H7 (cell line): ENCODE measurements around the gene SLC37A4. TPM values are rescaled to one million over a fixed set of nuclear protein-coding genes. Genes with fewer than 3 reads are reported as not detected.
"Not testable (repeated sequence)": the region's sequence is repeated elsewhere in the genome, so short reads cannot be mapped to it uniquely, and the experiment has no call there.

ENCODE experiments used
- DNase-seq: peaks from one replicate; pipeline ENCODE4 v3.0.0; 2012
- H3K27me3 ChIP-seq: 2 replicates; pipeline ENCODE4 v1.6.0; 2011; ENCODE audit warnings: mild to moderate bottlenecking, low read length; ENCODE audit not compliant: control insufficient read depth, insufficient read depth
- H3K36me3 ChIP-seq: replicated peaks from 2 replicates; pipeline ENCODE4 v1.5.1; 2011; ENCODE audit warnings: low read length; ENCODE audit not compliant: control insufficient read depth, insufficient read depth
- H3K4me3 ChIP-seq: 2 replicates; pipeline ENCODE4 v1.5.1; 2011; ENCODE audit warnings: low read depth, mild to moderate bottlenecking, control low read depth, low read length, moderate library complexity; ENCODE audit not compliant: insufficient read depth
- total RNA-seq: library from RNA; depleted of rRNA; stranded (reverse); fragments of >200 nt; shearing (Covaris generic); gene quantifications from 2 replicates; pipeline ENCODE4 v1.2.3, GENCODE V29; 2014

The SLC37A4 gene
- total RNA-seq, 1 experiment from 2014 or later: 54.5 TPM

DNA sequence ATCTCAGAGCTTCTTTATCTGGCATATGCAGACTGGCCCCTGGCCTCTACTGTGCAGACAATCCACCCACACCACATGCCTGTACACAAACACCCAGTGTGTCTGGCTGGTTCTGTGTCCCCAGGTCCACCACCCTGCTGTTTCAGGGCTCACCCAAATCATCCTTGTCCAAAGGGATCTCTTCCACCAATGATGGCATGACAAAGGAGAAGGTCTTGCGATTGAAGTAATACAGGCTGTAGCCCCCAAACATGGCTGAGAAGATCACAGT is 1.7 kb downstream of the SLC37A4 start:
- no peak for DNase-seq
- H3K4me3 ChIP-seq: peak overlapping the region; percentile 96; the same call in 1 of the 2 replicates
- no peaks in the 10 kb centered on the region for H3K27me3 ChIP-seq
- peaks cover 41% of the 10 kb centered on the region for H3K36me3 ChIP-seq

DNA sequence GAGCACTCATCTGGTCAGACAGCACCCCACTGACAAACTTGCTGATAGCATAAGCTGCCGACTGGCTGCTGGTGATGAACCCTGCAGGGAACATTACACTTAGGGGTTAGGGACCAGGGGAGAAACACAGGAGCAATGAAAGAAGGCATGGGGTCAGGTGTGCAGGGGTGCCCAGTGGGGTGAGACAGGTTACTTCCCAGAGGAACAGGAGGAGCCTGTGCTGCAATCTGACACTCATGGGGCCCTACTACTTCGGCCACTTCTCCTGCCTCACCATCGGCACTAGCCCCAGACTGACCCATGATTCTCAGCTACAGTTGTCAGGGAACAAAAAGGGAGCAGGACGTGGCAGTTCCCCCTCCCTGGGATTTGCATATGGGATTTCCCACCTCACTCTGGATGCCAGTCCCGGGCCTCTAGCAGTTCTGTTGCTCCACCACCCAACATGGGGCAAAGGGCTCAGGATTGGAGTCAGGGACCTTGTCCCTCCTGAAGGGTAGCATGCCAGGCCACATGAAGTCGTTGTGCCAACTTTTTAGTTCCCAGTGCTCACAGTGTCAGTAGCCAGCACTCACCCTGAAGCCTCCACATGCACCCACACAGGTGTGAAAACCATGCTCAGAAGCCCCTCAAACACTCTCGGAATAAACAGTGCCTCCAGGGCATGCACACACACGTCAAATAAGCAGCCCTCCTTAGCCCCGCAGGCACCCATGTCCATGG is 2.2 kb downstream of the SLC37A4 start:
- no peak overlapping the region; the same call in 1 of the 2 replicates for H3K4me3 ChIP-seq
- H3K36me3 ChIP-seq: peaks cover 46% of the 10 kb centered on the region
- peak; percentile 17 for DNase-seq
- no peaks in the 10 kb centered on the region for H3K27me3 ChIP-seq

DNA sequence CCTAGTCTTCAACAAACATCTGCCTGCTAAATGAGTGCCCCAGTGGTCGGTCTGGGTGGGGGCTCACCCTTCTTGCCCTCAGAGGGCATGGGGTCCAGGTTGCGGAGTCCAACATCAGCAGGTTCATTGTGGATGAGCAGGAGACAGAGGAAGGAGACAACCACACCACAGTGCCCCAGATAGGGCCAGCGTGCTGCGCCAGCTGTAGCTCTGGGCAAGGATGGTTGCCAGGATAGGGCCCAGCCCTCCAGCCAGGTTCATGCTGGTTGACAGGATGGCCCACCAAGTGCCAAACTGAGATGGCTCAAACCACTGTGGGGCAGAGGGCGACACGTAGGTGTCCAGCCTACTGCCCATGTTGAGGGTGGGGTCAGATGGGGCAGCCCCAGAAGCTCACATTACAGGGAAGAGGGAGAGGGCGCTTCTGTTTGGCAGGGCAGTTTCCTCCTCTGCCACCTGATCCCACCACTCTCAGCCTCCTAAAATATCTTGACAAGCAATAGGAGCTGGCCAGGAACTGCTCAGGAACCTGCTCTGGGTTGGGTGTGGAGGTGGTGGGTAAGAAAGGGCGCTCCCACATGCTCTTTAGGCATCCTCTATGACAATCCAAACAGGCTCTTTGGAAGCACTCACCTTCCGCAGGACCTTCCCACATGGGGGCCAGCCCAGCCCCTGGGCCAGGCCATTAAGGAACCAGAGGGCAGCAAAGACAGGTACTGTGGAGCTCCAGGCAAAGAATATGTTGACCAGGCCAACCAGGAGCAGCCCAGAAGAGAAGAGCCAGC is 2.9 kb downstream of the SLC37A4 start:
- H3K27me3 ChIP-seq: no peaks in the 10 kb centered on the region
- H3K4me3 ChIP-seq: no peak overlapping the region
- no peak for DNase-seq
- H3K36me3 ChIP-seq: peaks cover 52% of the 10 kb centered on the region

DNA sequence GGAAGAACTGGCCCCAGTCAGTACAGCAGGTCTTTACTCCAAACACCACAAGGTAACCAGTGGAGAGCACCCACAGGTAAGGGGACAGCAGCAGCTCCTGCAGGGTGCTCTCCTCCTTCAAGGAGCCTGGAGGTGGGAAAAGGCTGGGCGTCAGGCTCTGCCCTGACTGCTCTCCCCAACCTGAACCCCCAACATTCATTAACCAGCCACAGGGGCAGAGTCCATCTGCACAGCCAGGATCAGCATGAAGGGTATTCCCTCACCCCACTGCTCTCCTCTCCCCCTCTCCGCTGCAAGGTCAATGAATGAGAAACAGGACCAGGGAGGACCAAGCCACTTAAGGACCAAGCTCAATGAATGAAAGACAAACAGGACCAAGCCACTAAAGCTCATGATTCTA is 3.7 kb downstream of the SLC37A4 start:
- peak; percentile 13 for DNase-seq
- Histone ChIP-seq H3K36me3 (peaks cover 53% of the 10 kb centered on the region), H3K4me3 (no peak overlapping the region), H3K27me3 (no peaks in the 10 kb centered on the region)

DNA sequence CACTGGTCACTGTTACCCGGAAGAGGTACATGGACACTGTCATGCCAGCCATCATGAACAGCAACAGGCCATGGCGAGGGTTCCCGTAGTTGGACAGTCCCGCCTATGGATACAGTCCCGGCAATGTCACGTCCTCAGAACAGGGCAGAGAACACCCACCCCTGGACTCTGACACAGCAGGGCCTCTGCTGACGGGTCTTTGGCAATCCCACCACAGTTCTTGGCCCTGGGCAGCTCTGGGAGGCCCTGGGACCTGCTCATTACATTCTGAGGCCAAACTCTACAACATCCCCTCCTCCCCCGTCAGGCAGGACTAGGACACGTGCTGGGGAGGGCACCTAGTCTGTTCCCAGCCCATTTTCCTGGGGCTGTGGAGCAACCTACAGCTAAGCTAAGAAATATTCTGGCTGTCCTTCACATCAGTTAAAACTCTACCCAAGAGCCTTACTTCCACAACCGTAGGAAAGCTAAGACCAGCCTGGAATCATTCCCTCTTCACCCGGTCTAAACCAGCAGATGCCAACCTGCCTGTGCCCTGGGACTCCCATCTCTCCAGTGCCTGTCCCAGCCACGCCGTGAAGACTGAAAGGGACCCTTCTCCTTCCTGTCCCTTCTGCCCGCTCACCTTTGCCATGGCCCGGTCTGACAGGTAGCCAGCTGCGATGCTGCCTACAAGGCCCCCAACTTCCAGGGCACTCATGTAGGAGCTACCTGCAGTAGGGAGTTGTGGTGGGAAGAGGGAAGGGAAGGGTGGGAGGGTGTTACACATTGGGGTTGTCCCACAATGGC is 4.5 kb downstream of the SLC37A4 start:
- DNase-seq: peak; percentile 10
- Histone ChIP-seq H3K4me3 (no peak overlapping the region), H3K36me3 (peaks cover 56% of the 10 kb centered on the region), H3K27me3 (no peaks in the 10 kb centered on the region)

DNA sequence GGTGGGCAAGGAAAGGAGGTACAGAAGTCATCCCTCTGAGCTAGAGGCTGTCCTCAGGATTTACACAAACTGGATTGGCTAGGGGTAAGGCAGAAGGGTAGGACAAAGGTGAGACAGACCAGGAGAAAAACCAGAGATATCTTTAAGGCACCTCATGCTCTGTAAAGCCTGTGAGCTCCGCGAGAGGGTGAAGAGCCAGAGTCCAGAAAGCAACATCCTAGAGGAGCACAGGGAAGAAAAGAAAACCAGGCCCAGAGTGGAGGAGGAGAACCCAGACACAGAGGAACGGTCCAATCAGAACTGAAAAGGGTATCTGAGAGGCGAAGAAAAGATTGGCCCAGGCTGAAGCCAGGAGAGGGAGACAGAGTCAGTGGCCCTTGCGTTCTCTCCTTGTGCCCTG is 5.1 kb downstream of the SLC37A4 start:
- H3K36me3 ChIP-seq: peaks cover 57% of the 10 kb centered on the region
- H3K27me3 ChIP-seq: no peaks in the 10 kb centered on the region
- H3K4me3 ChIP-seq: no peak overlapping the region
- DNase-seq: no peak

DNA sequence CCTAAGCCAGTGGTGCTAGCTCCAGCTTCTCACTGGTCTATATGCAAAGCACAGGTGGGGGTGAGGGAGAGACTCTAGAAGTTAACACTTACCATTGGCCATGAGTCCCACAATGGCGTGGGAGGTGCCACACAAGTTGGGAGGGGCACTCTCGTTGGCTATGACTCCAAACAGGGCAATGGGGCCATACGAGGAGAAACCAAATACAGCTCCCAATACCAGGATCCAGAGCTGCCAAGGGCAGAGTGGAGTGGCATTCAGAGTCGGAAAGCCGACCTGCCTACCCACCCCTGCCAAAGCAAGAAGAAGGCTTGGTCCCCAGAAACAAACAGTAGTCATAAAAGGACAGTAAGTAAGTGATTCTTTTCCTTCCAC is 5.6 kb downstream of the SLC37A4 start:
- Histone ChIP-seq H3K36me3 (peaks cover 59% of the 10 kb centered on the region), H3K27me3 (no peaks in the 10 kb centered on the region), H3K4me3 (no peak overlapping the region)
- peak; percentile 26 for DNase-seq

DNA sequence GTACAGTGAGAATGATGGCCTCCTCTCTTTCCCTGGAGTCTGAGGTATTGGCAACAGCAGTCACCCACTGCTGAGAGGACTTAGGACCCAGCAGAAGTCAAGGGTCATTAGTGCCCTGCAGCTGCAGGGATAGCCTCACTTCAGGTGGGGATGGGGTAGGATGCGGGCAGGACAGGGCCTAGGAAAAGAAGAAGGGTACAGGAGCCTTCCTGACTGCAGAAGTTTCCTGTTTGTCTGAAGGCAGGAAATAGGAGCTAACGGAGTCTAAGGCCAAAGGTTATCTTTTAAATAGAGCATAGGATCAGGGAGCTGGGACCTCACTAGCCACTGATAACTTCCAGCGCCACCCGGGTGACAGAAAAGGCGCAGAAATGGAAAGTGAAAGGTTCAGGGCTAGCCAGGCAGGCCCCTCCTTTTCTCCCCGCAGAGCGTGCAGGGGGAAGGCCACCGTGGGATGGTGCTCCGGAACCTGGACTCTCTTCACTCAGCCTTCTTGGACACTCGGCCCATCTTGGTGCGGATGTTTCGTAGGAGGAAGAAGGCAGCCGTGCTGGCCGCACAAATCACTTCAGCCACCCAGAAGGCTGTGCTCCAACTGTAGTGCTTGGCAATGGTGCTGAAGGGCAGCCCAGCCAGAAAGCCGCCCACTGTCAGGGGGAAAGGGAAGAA is 6.1 kb downstream of the SLC37A4 start:
- DNase-seq: peak; percentile 22
- no peaks in the 10 kb centered on the region for H3K27me3 ChIP-seq
- no peak overlapping the region for H3K4me3 ChIP-seq
- peaks cover 61% of the 10 kb centered on the region for H3K36me3 ChIP-seq

DNA sequence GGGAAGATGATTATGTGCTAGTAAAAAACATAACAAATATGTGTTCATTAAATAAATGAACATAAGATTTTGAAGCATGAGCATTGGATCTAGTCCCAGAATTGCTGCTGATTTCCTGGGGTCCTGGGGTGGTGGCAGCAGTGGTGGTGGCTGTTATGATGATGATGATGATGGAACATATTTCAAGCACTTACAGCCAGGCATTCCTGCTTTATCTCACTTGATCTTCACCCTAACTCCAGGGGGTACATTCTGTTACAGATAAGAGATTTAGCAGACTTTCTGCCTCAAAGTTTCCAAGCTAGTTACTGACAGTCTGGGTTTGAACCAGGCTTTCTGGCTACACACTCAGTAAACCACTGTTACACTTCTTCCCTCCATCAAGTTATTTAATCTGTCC is 6.9 kb downstream of the SLC37A4 start:
- no peak for DNase-seq
- H3K4me3 ChIP-seq: no peak overlapping the region
- H3K27me3 ChIP-seq: no peaks in the 10 kb centered on the region
- peaks cover 56% of the 10 kb centered on the region for H3K36me3 ChIP-seq

DNA sequence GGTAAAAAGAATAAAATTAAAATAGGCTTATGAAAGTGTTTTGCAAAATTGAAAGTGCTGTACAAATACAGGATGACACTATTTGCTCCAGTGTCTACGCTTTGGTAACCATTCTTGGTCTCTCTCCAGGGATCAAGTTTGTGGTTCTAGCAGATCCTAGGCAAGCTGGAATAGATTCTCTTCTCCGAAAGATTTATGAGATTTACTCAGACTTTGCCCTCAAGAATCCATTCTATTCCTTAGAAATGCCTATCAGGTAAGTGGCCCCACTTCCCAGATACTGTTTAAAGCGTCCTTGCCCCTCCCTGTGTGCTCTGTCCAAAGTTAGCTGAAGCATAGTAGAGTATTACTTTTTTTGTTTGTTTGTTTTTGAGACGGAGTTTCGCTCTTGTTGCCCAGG is 9.0 kb downstream of the SLC37A4 start:
- H3K27me3 ChIP-seq: no peaks in the 10 kb centered on the region
- DNase-seq: no peak
- H3K36me3 ChIP-seq: peaks cover 41% of the 10 kb centered on the region
- no peak overlapping the region for H3K4me3 ChIP-seq

DNA sequence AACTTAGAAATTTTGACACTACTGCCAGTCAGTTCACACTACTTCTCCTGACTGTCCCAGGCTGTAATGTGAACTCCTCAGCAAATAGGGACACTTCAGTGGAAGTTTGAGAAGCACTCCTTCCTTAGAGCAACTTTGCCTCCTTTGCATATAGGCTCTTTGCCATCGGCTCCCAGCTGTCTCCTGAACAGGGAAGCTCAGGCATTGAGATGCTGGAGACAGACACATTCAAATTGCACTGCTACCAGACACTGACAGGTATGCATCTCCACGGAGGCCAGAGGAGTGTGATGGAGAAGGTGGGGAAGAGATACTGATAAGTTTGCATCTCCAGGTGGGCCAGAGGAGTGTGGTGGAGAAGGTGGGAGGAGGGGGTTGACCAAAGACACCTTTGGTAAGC is 10.7 kb downstream of the SLC37A4 start:
- H3K36me3 ChIP-seq: peaks cover 47% of the 10 kb centered on the region
- peak; percentile 15 for DNase-seq
- no peaks in the 10 kb centered on the region for H3K27me3 ChIP-seq
- H3K4me3 ChIP-seq: no peak overlapping the region

DNA sequence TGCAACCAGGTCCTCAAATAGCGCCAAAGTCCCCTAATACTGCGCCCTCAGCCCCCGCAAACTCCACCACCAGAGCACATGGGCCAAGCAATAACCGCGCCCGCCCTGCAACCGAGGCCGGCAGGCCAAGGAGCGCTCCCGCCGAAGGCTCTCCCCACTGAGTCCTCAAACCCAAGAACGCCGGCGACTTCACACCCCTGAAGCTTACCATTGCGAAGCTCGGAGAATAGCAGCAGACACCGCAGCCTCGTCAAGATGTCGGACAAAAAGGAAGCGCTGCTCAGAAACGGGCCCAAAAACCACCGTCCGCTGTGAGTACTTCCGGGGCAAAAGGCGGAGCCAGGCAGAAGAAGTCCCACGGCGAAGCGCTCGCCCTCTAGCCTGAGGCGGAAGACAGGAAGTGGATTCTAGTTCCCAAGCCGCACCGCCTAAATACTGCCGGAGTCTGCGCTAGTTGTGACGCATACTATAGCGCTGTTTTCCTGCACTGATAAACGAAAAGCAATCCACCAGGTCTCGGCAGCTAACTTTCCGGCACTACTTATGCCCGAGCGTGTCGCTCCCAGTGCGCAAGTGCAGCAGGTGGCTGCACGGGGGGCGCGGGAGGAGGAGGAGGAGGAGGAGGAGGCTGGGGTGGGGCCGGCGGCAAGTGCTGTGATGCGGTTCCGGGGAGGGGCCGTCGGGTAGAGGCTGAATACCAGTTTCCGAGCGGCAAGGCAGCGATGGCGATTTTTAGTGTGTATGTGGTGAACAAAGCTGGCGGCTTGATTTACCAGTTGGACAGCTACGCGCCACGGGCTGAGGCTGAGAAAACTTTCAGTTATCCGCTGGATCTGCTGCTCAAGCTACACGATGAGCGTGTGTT is 12.4 kb downstream of the SLC37A4 start, which contains the start of the genes RPS25 and TRAPPC4:
RPS25 (minus strand) TSS at position 270 of the 865 bp plus-strand sequence; CDS start at position 211, 59 bp downstream.
TRAPPC4 (plus strand) TSS at position 693 of the 865 bp plus-strand sequence; CDS start at position 723, 30 bp downstream.
- H3K4me3 ChIP-seq: peak within 1 kb of the TSS; percentile 75
- peak; percentile 95 for DNase-seq
- H3K27me3 ChIP-seq: no peaks in the 10 kb centered on the region
- H3K36me3 ChIP-seq: peaks cover 41% of the 10 kb centered on the region

DNA sequence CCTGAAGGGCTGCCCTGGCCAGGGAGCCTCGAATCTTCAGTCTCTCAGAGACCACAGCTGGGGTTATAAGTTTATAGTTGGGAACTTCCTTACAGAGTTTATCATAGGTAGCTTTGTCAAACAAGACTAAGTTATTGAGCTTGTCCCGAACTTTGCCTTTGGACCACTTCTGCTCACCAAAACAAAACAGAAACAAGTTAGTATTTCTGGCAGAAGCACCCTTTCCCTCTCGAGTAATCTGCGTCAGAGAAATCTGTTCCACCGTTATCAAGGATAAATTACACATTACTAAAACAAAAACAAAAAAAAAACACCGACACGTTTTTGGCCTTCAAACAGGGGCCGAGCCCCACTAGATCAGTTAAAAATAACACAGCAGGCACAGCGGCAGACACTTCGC is 13.3 kb downstream of the SLC37A4 start:
- Histone ChIP-seq H3K4me3 (peak overlapping the region; percentile 75), H3K36me3 (peaks cover 41% of the 10 kb centered on the region)
- DNase-seq, H3K27me3 ChIP-seq: not testable (repeated sequence)
